Ascending aorta (tissue), 2 donors: ENCODE measurements around the gene FHIT. TPM values are rescaled to one million over a fixed set of nuclear protein-coding genes. Genes with fewer than 3 reads are reported as not detected.

ENCODE experiments used
- DNase-seq, 2 donors: peaks; one replicate each; pipeline ENCODE4 v3.0.0-alpha.2; 2019; ENCODE audit warnings: low spot score in 2 of 2
- H3K27ac ChIP-seq, 2 donors: fragments of 200-600 bp; sonication (generic); one replicate each; pipeline ENCODE4 v1.5.1; 2016 to 2017; ENCODE audit warnings: mild to moderate bottlenecking in 1 of 2
- H3K27me3 ChIP-seq: fragments of 200-600 bp; sonication (generic); one replicate; pipeline ENCODE4 v1.5.1; 2017
- H3K36me3 ChIP-seq, 2 donors: fragments of 200-600 bp; sonication (generic); one replicate each; pipeline ENCODE4 v1.5.1; 2016
- H3K4me1 ChIP-seq, 2 donors: fragments of 200-600 bp; sonication (generic); one replicate each; pipeline ENCODE4 v1.5.1; 2016 to 2017; ENCODE audit warnings: mild to moderate bottlenecking in 1 of 2
- H3K4me3 ChIP-seq, 2 donors: fragments of 200-600 bp; sonication (generic); one replicate each; pipeline ENCODE4 v1.5.1; 2016 to 2017; ENCODE audit warnings: mild to moderate bottlenecking in 1 of 2
- H3K9me3 ChIP-seq, 2 donors: fragments of 200-600 bp; sonication (generic); one replicate each; pipeline ENCODE4 v1.5.1; 2016
- CTCF ChIP-seq, 3 experiments: fragments of 200-600 bp in 2 of 3; fragments of 450-650 bp in 1 of 3; sonication (generic) in 2 of 3; IDR thresholded peaks; one replicate each; pipeline ENCODE4 v1.5.1; 2016 to 2019; ENCODE audit warnings: antibody characterized with exemption in 3 of 3, mild to moderate bottlenecking in 1 of 3, moderate library complexity in 1 of 3
- intact Hi-C: fragments of 100-400 bp; cut with DNase I; formaldehyde crosslinking; loops from one replicate; pipeline ENCODE4 v1.15.1; 2023
- total RNA-seq: library from RNA; depleted of rRNA; stranded (reverse); fragments of >200 nt; gene quantifications from one replicate; pipeline ENCODE4 v1.1.0, GENCODE V29; 2016

FHIT gene
- total RNA-seq = 0.21 TPM

GRCh38 chr3:61251174-61251972, at the start of gene FHIT:
Gene FHIT, minus strand, starts transcription at chr3:61251452.
- no peaks in the 10 kb centered on the region for H3K9me3 ChIP-seq
- H3K27ac ChIP-seq = peak within 1 kb of the TSS; percentile 15 to 34
- DNase-seq = peak; percentile 87 to 96
- H3K36me3 ChIP-seq = no peaks in the 10 kb centered on the region
- no peaks in the 10 kb centered on the region for H3K27me3 ChIP-seq
- TF ChIP-seq CTCF (IDR thresholded peaks at IDR 0.05) = no peak
- intact Hi-C loops = loop anchor here (5.0 to 10.0 kb wide), 3 partner anchors 311 to 1313 kb away; partner anchors contain the start of gene PTPRG
- H3K4me3 ChIP-seq = peak within 1 kb of the TSS; percentile 66 to 76
- H3K4me1 ChIP-seq = peaks cover 6 to 7% of the 10 kb centered on the region in 2 donors

- intact Hi-C loops = no loop called here
- H3K4me1 ChIP-seq = no peaks in the 10 kb centered on the region
- no peak overlapping the region for H3K4me3 ChIP-seq
- no peaks in the 10 kb centered on the region for H3K36me3 ChIP-seq
- no peak overlapping the region for H3K27ac ChIP-seq
- no peaks in the 10 kb centered on the region for H3K27me3 ChIP-seq
- DNase-seq = no peak
- TF ChIP-seq CTCF (IDR thresholded peaks at IDR 0.05) = no peak
- H3K9me3 ChIP-seq = no peaks in the 10 kb centered on the region
Measured at GRCh38 chr3:61300786-61301185, 49.5 kb upstream of the FHIT start.

- H3K27me3 ChIP-seq = no peaks in the 10 kb centered on the region
- DNase-seq = no peak
- no peak overlapping the region for H3K27ac ChIP-seq
- intact Hi-C loops = no loop called here
- H3K4me1 ChIP-seq = no peaks in the 10 kb centered on the region
- TF ChIP-seq CTCF (IDR thresholded peaks at IDR 0.05) = no peak
- H3K36me3 ChIP-seq = no peaks in the 10 kb centered on the region
- H3K9me3 ChIP-seq = no peaks in the 10 kb centered on the region
- H3K4me3 ChIP-seq = no peak overlapping the region
Measured at GRCh38 chr3:61300006-61300380, 48.7 kb upstream of the FHIT start.

GRCh38 chr3:61299343-61300005, 48.2 kb upstream of the FHIT start:
- no peak for DNase-seq
- TF ChIP-seq CTCF (IDR thresholded peaks at IDR 0.05) = no peak
- Histone ChIP-seq H3K4me3 (no peak overlapping the region), H3K4me1 (no peaks in the 10 kb centered on the region), H3K9me3 (no peaks in the 10 kb centered on the region), H3K36me3 (no peaks in the 10 kb centered on the region), H3K27me3 (no peaks in the 10 kb centered on the region), H3K27ac (no peak overlapping the region)
- intact Hi-C loops = no loop called here

- no peak for TF ChIP-seq CTCF (IDR thresholded peaks at IDR 0.05)
- H3K4me1 ChIP-seq = no peaks in the 10 kb centered on the region
- H3K4me3 ChIP-seq = no peak overlapping the region
- no peaks in the 10 kb centered on the region for H3K9me3 ChIP-seq
- intact Hi-C loops = no loop called here
- H3K27me3 ChIP-seq = no peaks in the 10 kb centered on the region
- DNase-seq = no peak
- H3K36me3 ChIP-seq = no peaks in the 10 kb centered on the region
- no peak overlapping the region for H3K27ac ChIP-seq
Measured at GRCh38 chr3:61297821-61298220, 46.6 kb upstream of the FHIT start.
